UCSD-AML1 (cell line): Measurements from ENCODE around the gene GPC3.

Source experiments
- DNase-seq: peaks from one replicate; lab custom pipeline; 2025; ENCODE audit not compliant: unreplicated experiment; lab: John Stamatoyannopoulos, UW

GPC3 gene

GRCh38 chrX:133576876-133577275, 408.5 kb downstream of the GPC3 start:
- no peak for DNase-seq

GRCh38 chrX:133575501-133576136, 409.8 kb downstream of the GPC3 start:
- DNase-seq = no peak

GRCh38 chrX:133574716-133575115, 410.7 kb downstream of the GPC3 start:
- no peak for DNase-seq

GRCh38 chrX:133570549-133570948, 414.8 kb downstream of the GPC3 start:
- no peak for DNase-seq

- DNase-seq = no peak
Observed at GRCh38 chrX:133569217-133569616, 416.2 kb downstream of the GPC3 start.

GRCh38 chrX:133568109-133568508, 417.3 kb downstream of the GPC3 start:
- DNase-seq = no peak

GRCh38 chrX:133566876-133567275, 418.5 kb downstream of the GPC3 start:
- DNase-seq = no peak

GRCh38 chrX:133563705-133564104, 421.7 kb downstream of the GPC3 start:
- no peak for DNase-seq

- DNase-seq = no peak
Observed at GRCh38 chrX:133561251-133561650, 424.1 kb downstream of the GPC3 start.

GRCh38 chrX:133559909-133560308, 425.5 kb downstream of the GPC3 start:
- DNase-seq = no peak

GRCh38 chrX:133555782-133556458, 429.5 kb downstream of the GPC3 start:
- DNase-seq = no peak

GRCh38 chrX:133550665-133551485, 434.5 kb downstream of the GPC3 start:
- no peak for DNase-seq

- no peak for DNase-seq
Observed at GRCh38 chrX:133549295-133549933, 436.0 kb downstream of the GPC3 start.

- no peak for DNase-seq
Observed at GRCh38 chrX:133546441-133546840, 439.0 kb downstream of the GPC3 start.

- DNase-seq = no peak
Observed at GRCh38 chrX:133544778-133545177, 440.6 kb downstream of the GPC3 start.

- DNase-seq = no peak
Observed at GRCh38 chrX:133544115-133544514, 441.3 kb downstream of the GPC3 start.

- DNase-seq = no peak
Observed at GRCh38 chrX:133543654-133544053, 441.7 kb downstream of the GPC3 start.

- DNase-seq = no peak
Observed at GRCh38 chrX:133542476-133542875, 442.9 kb downstream of the GPC3 start.

GRCh38 chrX:133541021-133541420, 444.4 kb downstream of the GPC3 start:
- no peak for DNase-seq

GRCh38 chrX:133538148-133538547, 447.2 kb downstream of the GPC3 start:
- no peak for DNase-seq

GRCh38 chrX:133537142-133537541, 448.3 kb downstream of the GPC3 start:
- DNase-seq = no peak

GRCh38 chrX:133535066-133535465, 450.3 kb downstream of the GPC3 start:
- DNase-seq = no peak
